Coronary artery (tissue), 2 donors: ENCODE measurements around the gene ORAI3.
"Not testable (repeated sequence)": the region's sequence is repeated elsewhere in the genome, so short reads cannot be mapped to it uniquely, and the experiment has no call there.

ENCODE experiments used
- DNase-seq: peaks from one replicate; pipeline ENCODE4 v3.0.0-alpha.2; 2017; ENCODE audit warnings: low spot score
- H3K27ac ChIP-seq, 2 donors: fragments of 200-600 bp; sonication (generic); one replicate each; pipeline ENCODE4 v1.5.1; 2016 to 2019
- H3K4me3 ChIP-seq: fragments of 200-600 bp; sonication (generic); 2 replicates; pipeline ENCODE4 v1.5.1; 2016; ENCODE audit warnings: mild to moderate bottlenecking, moderate library complexity
- TF ChIP-seq, protein P1 (sequence below): fragments of 200-600 bp; sonication (generic); IDR thresholded peaks from one replicate; pipeline ENCODE4 v1.5.1; 2019; ENCODE audit warnings: antibody characterized with exemption

The ORAI3 gene

DNA sequence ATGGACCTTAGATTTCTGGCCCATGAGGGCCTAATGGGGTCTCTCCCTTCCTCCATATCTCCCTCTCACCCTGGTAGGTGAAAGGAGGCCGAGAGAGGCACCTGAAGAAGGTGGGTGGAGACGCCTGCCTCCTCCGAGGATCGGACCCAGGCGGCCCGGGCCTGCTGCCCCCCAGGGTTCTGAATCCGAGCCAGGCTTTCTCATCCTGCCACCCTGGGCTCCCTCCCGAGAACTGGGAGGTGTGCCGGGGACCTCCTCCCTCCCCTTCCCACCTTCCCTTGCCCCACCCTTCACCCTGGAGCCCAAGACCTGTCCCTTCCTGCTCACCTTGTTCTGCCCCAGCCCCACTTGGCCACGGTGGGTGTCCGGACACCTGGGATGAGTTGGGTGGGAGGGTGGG lies 20.5 kb upstream of the ORAI3 start:
- no peak for DNase-seq
- H3K27ac ChIP-seq, result no peak overlapping the region
- TF ChIP-seq, protein P1, sequence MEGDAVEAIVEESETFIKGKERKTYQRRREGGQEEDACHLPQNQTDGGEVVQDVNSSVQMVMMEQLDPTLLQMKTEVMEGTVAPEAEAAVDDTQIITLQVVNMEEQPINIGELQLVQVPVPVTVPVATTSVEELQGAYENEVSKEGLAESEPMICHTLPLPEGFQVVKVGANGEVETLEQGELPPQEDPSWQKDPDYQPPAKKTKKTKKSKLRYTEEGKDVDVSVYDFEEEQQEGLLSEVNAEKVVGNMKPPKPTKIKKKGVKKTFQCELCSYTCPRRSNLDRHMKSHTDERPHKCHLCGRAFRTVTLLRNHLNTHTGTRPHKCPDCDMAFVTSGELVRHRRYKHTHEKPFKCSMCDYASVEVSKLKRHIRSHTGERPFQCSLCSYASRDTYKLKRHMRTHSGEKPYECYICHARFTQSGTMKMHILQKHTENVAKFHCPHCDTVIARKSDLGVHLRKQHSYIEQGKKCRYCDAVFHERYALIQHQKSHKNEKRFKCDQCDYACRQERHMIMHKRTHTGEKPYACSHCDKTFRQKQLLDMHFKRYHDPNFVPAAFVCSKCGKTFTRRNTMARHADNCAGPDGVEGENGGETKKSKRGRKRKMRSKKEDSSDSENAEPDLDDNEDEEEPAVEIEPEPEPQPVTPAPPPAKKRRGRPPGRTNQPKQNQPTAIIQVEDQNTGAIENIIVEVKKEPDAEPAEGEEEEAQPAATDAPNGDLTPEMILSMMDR, result no peak

DNA sequence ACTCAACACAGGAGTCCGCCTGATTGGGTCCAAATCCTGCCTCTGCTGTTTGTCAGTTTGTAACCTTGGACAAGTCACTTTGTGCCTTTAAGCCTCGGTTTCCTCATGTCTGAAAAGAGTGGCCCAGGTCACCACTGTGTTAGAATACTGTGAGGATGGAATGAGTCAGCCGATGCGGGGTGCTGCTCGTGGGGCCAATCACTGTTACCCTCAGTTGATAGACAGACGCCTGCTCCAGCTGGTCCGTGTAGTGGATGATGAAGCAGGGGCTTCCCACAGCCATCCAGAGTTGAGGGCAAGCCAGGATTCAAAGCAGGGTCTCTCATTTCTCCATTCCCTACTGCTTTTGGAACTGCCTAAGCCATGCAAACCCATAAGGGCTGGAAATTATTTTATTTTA lies 19.7 kb upstream of the ORAI3 start:
- Histone ChIP-seq H3K4me3 (no peak overlapping the region), H3K27ac (no peak overlapping the region)
- no peak for DNase-seq
- TF ChIP-seq, protein P1, result no peak

More for the DNA sequence above, 20.5 kb upstream of the ORAI3 start:
- no peak overlapping the region for H3K4me3 ChIP-seq

DNA sequence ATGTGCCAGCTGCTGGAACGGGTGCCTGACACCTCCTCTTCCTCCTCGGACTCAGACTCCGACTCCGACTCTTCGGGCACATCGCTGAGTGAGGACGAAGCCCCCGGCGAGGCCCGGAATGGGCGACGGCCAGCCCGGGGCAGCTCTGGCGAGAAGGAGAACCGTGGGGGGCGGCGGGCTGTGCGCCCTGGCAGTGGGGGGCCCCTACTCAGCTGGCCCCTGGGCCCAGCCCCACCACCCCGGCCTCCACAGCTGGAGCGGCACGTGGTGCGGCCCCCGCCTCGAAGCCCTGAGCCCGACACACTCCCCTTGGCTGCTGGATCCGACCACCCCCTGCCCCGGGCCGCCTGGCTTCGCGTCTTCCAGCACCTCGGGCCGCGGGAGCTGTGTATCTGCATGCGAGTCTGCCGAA lies 18.7 kb upstream of the ORAI3 start:
- H3K4me3 ChIP-seq, result no peak overlapping the region
- DNase-seq, result no peak
- no peak overlapping the region for H3K27ac ChIP-seq
- TF ChIP-seq, protein P1, result no peak

DNA sequence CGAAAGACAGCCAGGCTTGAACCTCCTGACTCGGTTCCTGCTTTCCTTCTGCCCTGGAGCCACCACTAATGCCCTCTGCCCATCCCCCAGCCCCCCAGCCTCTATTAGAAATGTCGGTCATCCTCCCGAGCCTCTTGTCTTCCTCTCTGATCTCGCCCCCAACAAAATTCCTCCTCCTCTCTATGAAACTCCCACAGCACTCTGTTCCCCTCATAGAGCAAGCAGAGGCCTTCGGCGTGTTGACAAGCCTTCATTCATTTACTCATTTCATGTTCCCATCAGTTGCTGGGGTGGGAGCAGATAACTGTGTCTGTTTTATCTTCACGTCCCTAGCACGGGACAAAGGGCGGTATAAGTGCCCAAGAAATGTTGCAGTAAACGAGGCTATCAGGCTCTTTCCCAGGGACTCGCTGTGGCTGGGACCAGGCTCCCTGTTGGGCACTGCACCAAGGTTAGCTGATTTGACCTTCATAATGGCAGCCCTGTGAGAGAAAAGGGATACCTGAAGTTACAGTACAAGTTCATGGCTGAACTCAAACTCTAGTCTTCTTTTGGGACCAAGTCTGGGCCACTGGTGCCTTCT lies 17.7 kb upstream of the ORAI3 start:
- H3K4me3 ChIP-seq, result no peak overlapping the region
- DNase-seq, result no peak
- H3K27ac ChIP-seq, result no peak overlapping the region
- TF ChIP-seq, protein P1, result no peak

DNA sequence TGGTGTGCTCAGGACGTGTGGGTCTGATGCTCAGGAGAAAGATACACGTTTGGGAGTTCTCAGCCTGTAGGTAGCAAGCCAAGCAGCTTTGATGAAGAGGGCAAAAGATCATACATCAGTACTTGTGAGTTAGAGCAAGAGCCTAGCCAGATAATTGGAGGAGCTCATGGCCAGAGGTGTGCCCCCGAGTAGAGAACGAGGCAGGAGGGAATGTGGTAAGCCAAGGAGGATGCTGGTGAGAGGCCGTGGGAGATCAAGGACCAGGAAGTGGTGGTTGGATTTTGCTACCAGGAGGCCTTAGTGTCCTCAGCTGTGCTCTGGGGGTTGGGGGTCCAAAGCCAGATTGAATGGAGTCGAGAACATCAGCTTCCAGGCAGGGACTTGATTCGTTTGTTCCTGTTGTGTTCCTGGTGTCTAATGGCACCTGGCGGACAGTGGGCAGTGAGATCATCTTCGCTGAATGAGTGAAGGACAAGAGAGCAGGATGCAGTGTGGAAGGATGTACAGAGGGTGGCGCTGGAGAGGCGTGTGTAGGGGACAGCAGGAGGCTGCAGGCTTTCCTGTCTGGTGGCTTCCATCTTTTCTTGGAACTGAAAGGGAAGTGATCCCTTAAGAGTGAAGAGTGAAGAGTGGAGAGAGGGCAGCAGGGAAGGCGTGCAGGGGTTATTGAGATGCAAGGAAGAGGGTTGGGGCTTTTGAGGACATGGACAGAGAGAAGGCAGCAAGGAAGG lies 13.9 kb upstream of the ORAI3 start:
- H3K27ac ChIP-seq, result peak overlapping the region in 1 of 2 donors; percentile 11
- DNase-seq, result no peak
- TF ChIP-seq, protein P1, result no peak

DNA sequence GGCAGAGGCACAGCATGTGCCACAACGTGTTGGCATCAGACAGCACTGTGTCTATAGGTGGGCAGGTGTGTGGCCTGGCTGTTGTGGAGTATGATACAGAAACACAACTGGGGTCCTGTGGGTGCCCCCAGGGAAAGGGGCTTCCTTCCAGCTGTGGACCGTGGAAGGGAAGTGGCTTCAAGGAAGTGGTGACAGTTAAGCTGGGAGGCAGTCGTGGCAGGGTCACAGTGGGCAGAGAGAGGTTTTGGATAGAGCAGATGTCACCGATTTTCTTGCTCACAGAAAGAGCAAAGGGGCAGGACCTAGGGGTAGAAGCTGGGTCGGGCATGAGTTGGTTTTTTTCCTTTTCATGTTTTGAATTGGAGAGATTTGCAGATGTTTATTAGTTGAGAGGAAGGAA lies 11.2 kb upstream of the ORAI3 start:
- TF ChIP-seq, protein P1, result no peak
- Histone ChIP-seq H3K27ac (peak overlapping the region; percentile 48 to 68), H3K4me3 (no peak overlapping the region)
- no peak for DNase-seq

More for the DNA sequence above, 13.9 kb upstream of the ORAI3 start:
- H3K4me3 ChIP-seq, result no peak overlapping the region

DNA sequence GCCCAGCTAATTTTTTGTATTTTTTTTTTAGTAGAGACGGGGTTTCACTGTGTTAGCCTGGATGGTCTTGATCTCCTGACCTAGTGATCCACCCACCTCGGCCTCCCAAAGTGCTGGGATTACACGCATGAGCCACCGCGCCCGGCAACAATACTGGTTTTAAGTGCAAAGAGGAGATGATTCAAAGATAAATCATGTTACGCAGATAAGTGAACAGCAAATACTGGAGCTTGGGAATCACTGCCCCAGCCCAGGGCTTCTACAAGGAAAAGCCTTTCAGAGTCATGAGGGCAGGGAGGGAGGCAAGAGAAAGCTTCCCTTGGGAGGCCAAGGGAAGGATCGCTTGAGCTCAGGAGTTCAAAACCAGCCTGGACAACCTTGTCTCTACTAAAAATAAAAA lies 9.3 kb upstream of the ORAI3 start:
- H3K27ac ChIP-seq, H3K4me3 ChIP-seq, DNase-seq: not testable (repeated sequence)
